ENCODE measurements around the gene BNC2.

The BNC2 gene

DNA sequence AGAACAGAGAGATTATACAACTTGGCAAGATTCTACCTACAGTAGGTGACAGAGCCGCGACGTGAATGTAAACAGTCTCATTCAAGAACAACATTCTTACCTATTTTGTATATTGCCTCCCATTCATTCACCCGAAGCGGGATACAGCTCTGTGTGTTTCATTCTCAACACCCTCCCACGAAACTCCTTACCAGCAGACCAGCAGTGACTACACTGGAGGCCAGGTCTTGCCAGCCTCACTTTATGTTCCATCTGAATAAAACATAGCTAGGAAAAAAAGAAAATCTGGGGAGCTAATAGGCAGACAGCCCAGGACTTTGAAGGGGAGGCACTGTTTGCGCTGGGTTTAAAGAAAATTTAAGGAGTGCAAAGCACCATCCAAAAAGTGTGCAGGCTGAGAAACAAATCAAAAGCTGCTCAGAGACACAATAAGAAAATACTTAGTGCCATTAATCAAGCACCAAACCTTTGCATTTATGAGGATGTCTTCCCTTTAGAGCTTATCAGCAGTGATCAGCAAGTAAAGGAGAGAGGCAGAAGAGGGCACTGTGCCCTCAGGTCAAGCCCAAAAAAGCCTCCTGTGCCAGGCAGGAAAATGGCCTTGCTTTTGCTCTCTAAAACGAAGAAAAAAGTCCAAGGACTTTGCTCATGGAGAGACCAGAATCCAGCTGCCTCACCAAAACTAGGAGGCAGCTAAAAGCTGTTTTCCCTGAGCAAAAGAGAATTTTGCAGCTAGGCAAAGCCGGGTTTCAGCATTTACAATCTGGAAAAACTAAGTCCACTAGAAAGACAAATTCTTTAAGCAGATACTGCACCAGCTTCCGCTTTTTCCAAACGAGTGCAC lies 295.1 kb downstream of the BNC2 start:
- DNase-seq (ENCODE audit: extremely low spot score) = no peak

GRCh38 chr9:16572005-16572734 lies 298.3 kb downstream of the BNC2 start:
- ChIA-PET CTCF (no interaction called here), POLR2A (no interaction called here)
- TF ChIP-seq SUZ12 (IDR thresholded peaks at IDR 0.05) (no peak), ZNF384 (IDR thresholded peaks at IDR 0.05) (no peak), FOXM1 (IDR thresholded peaks at IDR 0.05; ENCODE audit: borderline replicate concordance) (no peak), ELF4 (IDR thresholded peaks at IDR 0.05) (no peak), HDGF (IDR thresholded peaks at IDR 0.05; ENCODE audit: borderline replicate concordance) (no peak), SP1 (IDR thresholded peaks at IDR 0.05) (no peak), FOXA1 (IDR thresholded peaks at IDR 0.05) (no peak), ARNT (IDR thresholded peaks at IDR 0.05) (no peak), CTBP1 (IDR thresholded peaks at IDR 0.05; ENCODE audit: borderline replicate concordance) (no peak), LEF1 (IDR thresholded peaks at IDR 0.05; ENCODE audit: borderline replicate concordance) (no peak), TARDBP (IDR thresholded peaks at IDR 0.05) (no peak)
- DNase-seq (ENCODE audit: extremely low spot score) = no peak

More for the DNA sequence above, 295.1 kb downstream of the BNC2 start:
- no peak for TF ChIP-seq SUZ12 (IDR thresholded peaks at IDR 0.05)
- no peak for TF ChIP-seq NFRKB (IDR thresholded peaks at IDR 0.05)
- TF ChIP-seq CTBP1 (IDR thresholded peaks at IDR 0.05; ENCODE audit: borderline replicate concordance) = no peak
- TF ChIP-seq, protein P1, sequence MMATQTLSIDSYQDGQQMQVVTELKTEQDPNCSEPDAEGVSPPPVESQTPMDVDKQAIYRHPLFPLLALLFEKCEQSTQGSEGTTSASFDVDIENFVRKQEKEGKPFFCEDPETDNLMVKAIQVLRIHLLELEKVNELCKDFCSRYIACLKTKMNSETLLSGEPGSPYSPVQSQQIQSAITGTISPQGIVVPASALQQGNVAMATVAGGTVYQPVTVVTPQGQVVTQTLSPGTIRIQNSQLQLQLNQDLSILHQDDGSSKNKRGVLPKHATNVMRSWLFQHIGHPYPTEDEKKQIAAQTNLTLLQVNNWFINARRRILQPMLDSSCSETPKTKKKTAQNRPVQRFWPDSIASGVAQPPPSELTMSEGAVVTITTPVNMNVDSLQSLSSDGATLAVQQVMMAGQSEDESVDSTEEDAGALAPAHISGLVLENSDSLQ (IDR thresholded peaks at IDR 0.05) = no peak
- no peak for TF ChIP-seq LEF1 (IDR thresholded peaks at IDR 0.05; ENCODE audit: borderline replicate concordance)
- TF ChIP-seq SP1 (IDR thresholded peaks at IDR 0.05) = no peak
- TF ChIP-seq FOXK2 (IDR thresholded peaks at IDR 0.05) = no peak
- TF ChIP-seq TARDBP (IDR thresholded peaks at IDR 0.05) = no peak
- no peak for TF ChIP-seq ZNF384 (IDR thresholded peaks at IDR 0.05)
- TF ChIP-seq L3MBTL2 (conservative IDR thresholded peaks at IDR 0.05) = no peak
- TF ChIP-seq FOXA1 (IDR thresholded peaks at IDR 0.05) = no peak
- TF ChIP-seq HDGF (IDR thresholded peaks at IDR 0.05; ENCODE audit: borderline replicate concordance) = no peak
- no peak for TF ChIP-seq BHLHE40 (IDR thresholded peaks at IDR 0.05; ENCODE audit: borderline replicate concordance)
- TF ChIP-seq FOXM1 (IDR thresholded peaks at IDR 0.05; ENCODE audit: borderline replicate concordance) = no peak
- no peak for TF ChIP-seq ELF4 (IDR thresholded peaks at IDR 0.05)
- no peak for TF ChIP-seq ARNT (IDR thresholded peaks at IDR 0.05)
- POLR2A ChIA-PET = no interaction called here
- CTCF ChIA-PET = interaction anchor here (0.6 kb wide), 2 partner anchors 102 to 151 kb away, joined by 3 to 6 read pairs; no protein-coding TSS in a partner anchor

- ChIA-PET POLR2A (no interaction called here), CTCF (no interaction called here)
- DNase-seq (ENCODE audit: extremely low spot score) = no peak
- TF ChIP-seq FOXM1 (IDR thresholded peaks at IDR 0.05; ENCODE audit: borderline replicate concordance) = no peak
- no peak for TF ChIP-seq ELF4 (IDR thresholded peaks at IDR 0.05)
- TF ChIP-seq, protein P1 (IDR thresholded peaks at IDR 0.05) = no peak
- no peak for TF ChIP-seq CTBP1 (IDR thresholded peaks at IDR 0.05; ENCODE audit: borderline replicate concordance)
- TF ChIP-seq ZNF384 (IDR thresholded peaks at IDR 0.05) = no peak
Measured at GRCh38 chr9:16571127-16571802, 299.2 kb downstream of the BNC2 start.

DNA sequence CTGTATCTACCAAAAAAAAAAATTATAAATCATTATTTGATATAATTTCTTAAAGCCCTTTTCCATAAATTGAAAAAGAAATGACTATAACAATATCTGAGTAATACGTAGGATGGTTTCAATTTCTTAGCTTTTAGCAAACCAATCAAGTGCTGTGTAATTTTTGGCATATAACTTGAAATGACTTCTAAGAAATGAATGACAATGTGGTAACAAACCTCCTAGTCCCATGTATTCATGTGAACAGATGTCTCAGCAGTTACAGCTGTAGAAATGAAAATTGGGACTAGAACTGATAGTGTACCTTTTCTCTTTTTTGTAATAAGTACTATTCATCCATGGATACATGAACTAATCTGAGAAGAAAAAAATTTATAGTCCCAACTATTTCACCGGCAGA lies 307.0 kb downstream of the BNC2 start:
- no peak for DNase-seq (ENCODE audit: extremely low spot score)
- TF ChIP-seq ARNT (IDR thresholded peaks at IDR 0.05) (no peak), LEF1 (IDR thresholded peaks at IDR 0.05; ENCODE audit: borderline replicate concordance) (no peak), SP1 (IDR thresholded peaks at IDR 0.05) (no peak), FOXK2 (IDR thresholded peaks at IDR 0.05) (no peak), NFRKB (IDR thresholded peaks at IDR 0.05) (no peak), BHLHE40 (IDR thresholded peaks at IDR 0.05; ENCODE audit: borderline replicate concordance) (no peak), FOXA1 (IDR thresholded peaks at IDR 0.05) (no peak), ELF4 (IDR thresholded peaks at IDR 0.05) (no peak), CTBP1 (IDR thresholded peaks at IDR 0.05; ENCODE audit: borderline replicate concordance) (no peak), TARDBP (IDR thresholded peaks at IDR 0.05) (no peak), HDGF (IDR thresholded peaks at IDR 0.05; ENCODE audit: borderline replicate concordance) (no peak), L3MBTL2 (conservative IDR thresholded peaks at IDR 0.05) (no peak), ZNF384 (IDR thresholded peaks at IDR 0.05) (no peak), FOXM1 (IDR thresholded peaks at IDR 0.05; ENCODE audit: borderline replicate concordance) (no peak), SUZ12 (IDR thresholded peaks at IDR 0.05) (no peak)
- TF ChIP-seq, protein P1 (IDR thresholded peaks at IDR 0.05) = no peak
- POLR2A ChIA-PET = no interaction called here
- CTCF ChIA-PET = no interaction called here

- POLR2A ChIA-PET = no interaction called here
- DNase-seq (ENCODE audit: extremely low spot score) = no peak
- CTCF ChIA-PET = no interaction called here
- TF ChIP-seq, protein P1 (IDR thresholded peaks at IDR 0.05) = no peak
- TF ChIP-seq L3MBTL2 (conservative IDR thresholded peaks at IDR 0.05) (no peak), SUZ12 (IDR thresholded peaks at IDR 0.05) (no peak), SP1 (IDR thresholded peaks at IDR 0.05) (no peak), ARNT (IDR thresholded peaks at IDR 0.05) (no peak), BHLHE40 (IDR thresholded peaks at IDR 0.05; ENCODE audit: borderline replicate concordance) (no peak), FOXA1 (IDR thresholded peaks at IDR 0.05) (no peak), HDGF (IDR thresholded peaks at IDR 0.05; ENCODE audit: borderline replicate concordance) (no peak)
Measured at GRCh38 chr9:16561121-16561520, 309.3 kb downstream of the BNC2 start.
